Measurements from ENCODE around the gene DSCAM.

The DSCAM gene

GRCh38 chr21:40640266-40640789 is 206.6 kb downstream of the DSCAM start:
- DNase-seq, result no peak

DNA sequence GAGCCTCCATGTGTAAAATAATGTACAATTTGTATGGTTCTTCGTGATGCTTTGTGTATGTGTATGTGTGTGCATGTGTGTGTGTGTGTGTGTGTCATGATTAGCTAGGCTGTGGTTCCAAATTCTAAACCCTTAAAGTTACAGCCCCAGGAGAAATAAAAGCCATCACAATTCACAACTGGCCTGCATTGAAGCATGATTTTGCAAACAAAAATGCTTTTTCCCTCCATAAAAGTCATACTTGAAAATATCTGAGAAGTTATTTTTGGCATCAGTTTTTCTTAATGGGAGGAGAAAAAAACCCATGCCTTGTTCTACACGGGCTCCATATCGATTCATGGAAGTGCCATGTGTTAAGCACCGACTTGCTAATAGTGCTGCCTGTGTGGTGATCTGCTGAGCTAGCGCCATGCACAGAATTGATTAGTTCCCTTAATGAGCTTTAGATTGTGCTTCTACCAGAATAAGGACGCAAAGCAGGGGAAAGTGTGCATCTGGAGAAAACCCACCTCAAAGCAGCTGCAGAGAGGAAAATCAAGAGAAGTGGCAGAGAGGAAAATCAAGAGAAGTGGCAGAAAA is 207.3 kb downstream of the DSCAM start:
- DNase-seq, result no peak

- DNase-seq, result no peak
Observed at GRCh38 chr21:40638466-40639251, 208.3 kb downstream of the DSCAM start.

- DNase-seq, result no peak
Observed at GRCh38 chr21:40636026-40636425, 210.9 kb downstream of the DSCAM start.

GRCh38 chr21:40635391-40635790 is 211.6 kb downstream of the DSCAM start:
- no peak for DNase-seq

- no peak for DNase-seq
Observed at GRCh38 chr21:40634141-40634540, 212.8 kb downstream of the DSCAM start.

DNA sequence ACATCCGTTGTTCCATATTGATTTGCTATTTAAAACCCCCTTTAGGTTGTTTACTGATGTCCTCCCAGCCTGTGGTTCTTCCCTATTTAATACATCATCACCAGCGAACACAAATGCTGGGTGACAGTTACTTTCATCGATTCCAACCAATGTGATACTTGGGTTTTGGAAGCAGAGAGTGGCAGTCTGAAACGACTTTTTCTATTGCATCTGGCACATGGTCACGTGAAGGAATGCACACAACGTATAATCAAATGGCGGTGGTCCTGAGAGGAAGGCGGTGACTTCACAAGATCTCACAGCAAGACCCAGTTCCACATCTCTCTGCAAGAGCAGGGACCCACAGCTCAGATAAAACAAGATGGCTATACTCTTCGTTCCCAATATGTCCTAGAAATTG is 213.9 kb downstream of the DSCAM start:
- DNase-seq, result no peak

- DNase-seq, result no peak
Observed at GRCh38 chr21:40631211-40631610, 215.7 kb downstream of the DSCAM start.

- no peak for DNase-seq
Observed at GRCh38 chr21:40625991-40626390, 221.0 kb downstream of the DSCAM start.

DNA sequence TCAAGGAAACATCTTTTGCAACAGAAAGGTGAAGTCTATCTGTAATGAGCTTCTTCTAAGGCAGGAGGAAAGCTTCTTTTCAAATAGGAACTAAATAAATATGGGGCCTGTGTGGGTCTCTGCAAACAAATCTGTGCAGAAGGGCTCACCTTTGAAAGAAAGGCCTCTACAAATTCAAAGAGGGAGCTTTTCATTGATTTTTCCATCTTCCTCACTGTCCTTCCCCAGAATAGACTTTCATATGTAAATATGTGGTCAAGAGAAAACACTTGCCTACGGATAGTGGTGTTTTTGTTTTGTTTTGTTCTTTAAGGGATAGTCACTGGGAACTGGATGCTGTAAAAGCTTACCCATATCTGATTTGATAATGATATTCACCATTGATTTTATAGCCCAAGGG is 223.4 kb downstream of the DSCAM start:
- DNase-seq, result no peak

GRCh38 chr21:40622531-40622930 is 224.4 kb downstream of the DSCAM start:
- no peak for DNase-seq

DNA sequence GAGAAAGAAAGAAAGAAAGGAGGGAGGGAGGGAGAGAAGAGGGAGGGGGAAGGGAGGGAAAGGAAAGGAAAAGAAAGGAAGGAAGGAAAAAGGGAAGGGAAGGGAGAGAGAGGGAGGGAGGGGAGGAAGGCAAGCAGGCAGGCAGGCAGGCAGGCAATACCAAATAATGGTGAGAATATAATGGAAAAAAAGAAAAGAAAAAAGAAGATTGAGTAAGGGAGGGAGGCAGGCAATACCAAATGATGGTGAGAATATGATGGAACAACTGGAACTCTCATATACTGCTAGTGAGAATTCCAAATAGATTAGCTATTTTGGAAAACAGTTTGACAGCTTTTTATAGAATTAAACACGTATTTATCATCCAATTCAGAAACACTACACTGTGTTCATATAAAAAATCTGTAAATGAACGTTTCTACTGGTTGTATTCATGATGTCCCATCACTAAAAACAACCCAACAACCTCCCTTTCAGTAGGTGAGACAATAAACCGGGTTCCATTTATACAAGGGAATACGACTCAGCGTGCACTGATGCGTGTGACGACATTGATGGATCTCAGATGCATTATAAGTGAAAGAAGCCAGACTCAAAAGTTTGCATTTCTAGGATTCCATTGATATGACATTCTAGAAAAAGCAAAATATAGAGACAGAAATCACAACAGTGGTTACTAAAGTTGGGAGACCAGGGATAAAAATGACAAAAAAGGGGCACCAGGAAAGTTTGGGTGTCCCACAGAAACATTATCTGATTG is 226.4 kb downstream of the DSCAM start:
- no peak for DNase-seq

DNA sequence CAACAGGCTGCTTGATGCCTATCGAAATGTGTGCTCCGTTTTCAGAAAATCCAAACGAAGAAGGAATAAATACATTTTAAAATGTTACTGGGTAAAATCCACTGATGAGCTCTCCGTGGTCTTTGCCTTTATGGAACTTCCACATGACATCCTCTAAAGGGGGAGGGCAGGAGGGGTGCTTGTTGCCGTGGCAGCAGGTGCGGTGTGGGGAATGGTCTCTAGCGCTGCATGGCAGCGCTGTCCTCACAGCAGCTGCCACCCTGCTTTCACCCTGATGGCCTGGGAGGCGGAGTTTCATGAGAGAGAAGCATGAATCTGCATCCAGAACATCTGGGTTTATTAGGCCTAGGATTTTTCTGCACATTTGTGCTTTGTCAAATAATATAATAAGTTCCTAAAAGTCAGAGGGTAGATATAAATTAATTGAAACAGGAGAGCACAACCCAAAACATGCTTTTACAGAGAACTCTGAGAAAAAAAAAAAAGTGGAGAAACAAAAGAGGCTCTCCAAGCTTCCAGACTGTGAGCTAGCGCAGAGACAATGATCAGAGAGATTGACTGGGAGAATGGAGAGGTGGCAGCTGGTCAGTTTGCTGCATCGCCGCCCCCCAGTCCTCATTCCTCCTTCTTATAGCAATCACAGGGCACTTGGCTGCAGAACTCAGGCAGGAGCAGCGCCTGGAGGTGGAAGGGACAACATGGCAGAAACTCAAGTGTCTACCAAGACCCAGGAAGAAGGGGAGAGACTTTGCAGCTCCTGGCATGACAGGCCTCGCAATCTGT is 228.6 kb downstream of the DSCAM start:
- no peak for DNase-seq

DNA sequence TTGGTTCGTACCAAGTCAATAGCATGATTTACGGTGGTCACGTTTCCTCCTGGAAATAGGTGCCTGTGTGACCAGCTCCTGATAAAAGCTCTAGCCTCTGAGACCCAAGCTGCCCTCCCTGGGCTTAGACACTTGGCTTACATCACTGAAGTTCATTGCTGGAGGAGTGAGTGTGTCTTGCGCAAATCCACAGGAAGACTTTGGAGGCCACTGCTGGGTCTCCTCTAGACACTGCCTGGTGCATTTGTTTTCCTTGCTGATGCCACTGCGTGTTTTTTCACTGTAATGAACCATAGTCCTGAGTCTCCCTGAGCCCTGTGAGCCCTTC is 230.6 kb downstream of the DSCAM start:
- no peak for DNase-seq

DNA sequence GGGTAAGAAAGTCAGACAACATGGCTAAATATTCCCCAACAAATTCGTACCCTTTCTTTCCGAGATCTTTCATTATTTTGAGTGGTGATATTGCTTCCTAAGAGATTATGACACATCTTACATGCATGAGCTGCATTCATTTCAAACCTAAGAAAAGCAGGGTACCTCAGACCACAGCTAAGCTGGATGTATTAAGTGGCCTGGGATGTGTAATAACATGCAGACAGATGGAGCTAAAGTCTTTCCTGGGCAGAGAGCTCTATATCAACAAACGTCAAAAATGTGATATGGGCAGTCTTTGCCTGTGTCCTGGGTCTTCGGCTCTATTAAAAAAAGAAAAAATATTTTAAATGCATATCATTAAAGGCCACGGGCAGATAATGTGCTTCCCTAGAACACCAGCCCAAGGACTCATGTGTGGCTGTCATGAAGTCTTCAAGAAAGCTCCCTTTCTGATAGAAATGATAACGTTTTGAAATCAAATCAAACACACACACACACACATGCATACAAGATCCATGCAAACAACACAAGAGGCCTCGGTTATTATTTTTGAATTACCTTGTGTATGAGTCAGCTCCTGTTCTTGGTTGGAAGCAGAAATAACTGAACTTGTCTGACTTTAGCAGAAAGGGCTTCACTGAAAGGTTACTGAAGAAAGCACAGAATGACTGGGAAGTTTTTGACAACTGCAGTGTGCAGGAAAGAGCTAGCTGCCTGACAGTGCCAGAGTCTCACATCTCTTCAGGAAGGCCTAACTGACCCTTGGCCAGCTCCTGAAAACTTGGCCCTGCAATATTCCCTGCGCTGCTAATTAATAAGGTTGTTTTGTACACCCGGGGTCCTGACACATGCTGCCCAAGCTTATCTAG is 231.2 kb downstream of the DSCAM start:
- no peak for DNase-seq

- DNase-seq, result no peak
Observed at GRCh38 chr21:40613546-40614030, 233.4 kb downstream of the DSCAM start.

- no peak for DNase-seq
Observed at GRCh38 chr21:40610345-40610744, 236.6 kb downstream of the DSCAM start.

DNA sequence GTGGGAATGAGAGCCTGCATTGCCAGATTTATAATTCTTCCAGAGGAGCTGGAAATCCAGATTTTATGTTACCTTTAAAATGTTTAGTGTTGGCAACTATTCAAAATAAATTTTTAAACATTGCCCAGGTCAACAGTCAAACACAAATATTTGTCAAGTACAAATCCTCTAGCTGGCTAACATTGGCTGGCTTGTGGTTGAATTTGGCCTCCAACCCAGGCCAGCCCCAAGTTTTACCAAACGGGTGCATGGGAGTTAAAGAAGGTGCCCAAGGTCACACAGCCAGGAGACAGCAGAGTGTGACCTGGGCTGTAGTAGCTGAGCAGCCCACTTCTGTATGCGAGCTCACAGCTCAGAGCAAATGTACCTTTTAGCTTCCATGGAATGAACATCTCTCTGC is 240.6 kb downstream of the DSCAM start:
- no peak for DNase-seq

DNA sequence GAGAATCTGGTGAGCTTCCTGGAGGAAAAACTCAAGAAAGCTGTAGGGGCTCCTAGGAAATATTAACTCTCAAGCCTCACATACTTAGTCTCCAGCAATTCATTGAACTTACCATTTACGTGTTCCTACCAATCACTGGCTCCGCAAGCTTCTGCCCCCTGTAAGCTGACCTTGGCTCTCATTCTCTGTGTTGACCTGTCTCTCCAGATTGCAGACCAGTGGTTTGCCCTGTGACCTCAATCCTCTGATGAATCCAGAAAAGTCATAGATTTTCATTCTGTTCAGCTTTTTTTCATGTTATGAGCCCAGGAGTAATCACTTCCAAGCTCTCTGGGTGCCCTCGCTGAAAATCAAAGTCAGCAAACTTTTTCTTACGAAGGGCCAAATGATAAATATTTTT is 241.9 kb downstream of the DSCAM start:
- DNase-seq, result no peak

GRCh38 chr21:40603774-40604173 is 243.2 kb downstream of the DSCAM start:
- DNase-seq, result no peak

GRCh38 chr21:40602080-40602479 is 244.9 kb downstream of the DSCAM start:
- DNase-seq, result no peak

GRCh38 chr21:40595806-40596205 is 251.2 kb downstream of the DSCAM start:
- DNase-seq, result no peak
